Kidney tubule cell (primary cell): ENCODE data around the gene CRMP1.
"Not testable (repeated sequence)": the region's sequence is repeated elsewhere in the genome, so short reads cannot be mapped to it uniquely, and the experiment has no call there.

ENCODE experiments used
- DNase-seq: peaks from one replicate; pipeline ENCODE4 v3.0.0-alpha.2; 2018; ENCODE audit warnings: low spot score

CRMP1 gene

DNA sequence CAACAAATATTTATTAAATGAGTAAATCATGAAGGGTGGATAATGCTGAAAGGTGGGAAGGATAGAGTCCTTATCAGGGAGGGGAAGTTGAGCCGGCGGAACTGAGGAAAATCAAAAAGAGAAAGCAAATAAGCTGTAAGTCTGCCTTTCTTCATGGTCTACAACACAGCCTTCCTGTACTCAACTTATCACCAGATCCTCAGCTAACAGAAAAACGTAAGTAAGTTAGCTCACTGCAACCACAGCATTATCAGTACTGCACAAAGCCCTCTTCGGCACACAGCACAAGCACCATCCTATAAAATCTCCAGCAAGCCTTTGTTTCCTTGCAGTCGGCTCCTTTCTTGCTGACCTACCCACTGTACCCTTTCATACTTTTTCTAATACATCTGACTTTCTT, 70.3 kb downstream of the CRMP1 start:
- no peak for DNase-seq

DNA sequence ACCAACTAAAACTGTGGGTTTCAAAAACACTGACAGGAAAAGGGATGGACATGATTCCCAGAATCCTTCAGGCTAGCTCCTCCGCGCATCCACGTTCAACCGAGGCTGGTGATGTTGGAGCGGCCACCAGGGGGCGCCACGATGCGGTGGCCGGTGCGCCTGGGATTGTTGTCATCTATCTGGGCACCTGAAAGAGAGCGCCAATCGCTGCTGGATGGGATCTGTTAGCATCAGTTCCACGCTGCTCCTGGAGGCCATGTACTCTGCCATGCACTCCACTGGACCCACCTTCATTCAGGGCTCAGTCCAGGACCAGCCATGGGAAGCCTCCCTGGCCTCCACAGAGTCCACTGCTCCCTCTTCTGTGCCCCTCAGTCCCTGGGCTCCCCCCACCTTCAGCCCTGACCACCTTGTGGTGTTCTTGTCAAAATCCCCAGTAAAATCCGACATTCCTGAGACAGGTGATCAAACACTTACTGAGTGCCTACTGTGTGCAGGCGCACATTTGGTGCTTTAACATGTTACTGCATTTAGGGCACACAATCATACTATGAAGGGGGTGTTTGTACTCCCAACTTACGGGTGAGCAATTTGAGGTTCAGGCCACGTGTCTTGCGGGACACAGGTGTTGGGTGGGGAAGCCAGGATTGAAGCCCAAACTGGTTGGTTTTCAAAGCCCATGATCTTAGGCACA, 71.1 kb downstream of the CRMP1 start:
- DNase-seq, result no peak

DNA sequence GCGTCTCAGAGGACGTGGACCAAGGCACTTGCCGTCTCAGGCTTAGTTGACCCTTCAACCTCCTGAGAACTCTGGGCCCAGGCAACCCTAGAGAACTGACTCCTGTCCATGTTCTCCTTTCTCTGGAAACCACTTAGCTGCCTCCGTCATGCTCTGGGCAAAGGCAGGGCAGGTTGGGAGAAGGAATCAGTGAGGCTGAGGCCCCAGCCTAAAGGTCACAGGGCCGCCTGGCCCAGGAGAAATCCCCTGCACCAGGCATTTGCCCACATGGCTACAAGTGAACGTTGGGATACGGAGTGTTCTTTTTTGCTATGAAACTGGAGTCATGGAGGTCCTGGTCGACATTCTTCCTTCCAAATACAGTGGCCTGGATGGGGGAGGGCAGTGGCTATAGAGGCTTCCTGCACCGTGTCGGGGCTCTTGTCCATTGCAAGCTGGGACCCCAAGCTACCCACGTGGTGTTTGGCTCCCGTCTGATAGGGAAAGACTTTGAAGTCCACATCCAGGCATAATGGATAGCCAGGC, 76.0 kb downstream of the CRMP1 start:
- DNase-seq, result no peak

DNA sequence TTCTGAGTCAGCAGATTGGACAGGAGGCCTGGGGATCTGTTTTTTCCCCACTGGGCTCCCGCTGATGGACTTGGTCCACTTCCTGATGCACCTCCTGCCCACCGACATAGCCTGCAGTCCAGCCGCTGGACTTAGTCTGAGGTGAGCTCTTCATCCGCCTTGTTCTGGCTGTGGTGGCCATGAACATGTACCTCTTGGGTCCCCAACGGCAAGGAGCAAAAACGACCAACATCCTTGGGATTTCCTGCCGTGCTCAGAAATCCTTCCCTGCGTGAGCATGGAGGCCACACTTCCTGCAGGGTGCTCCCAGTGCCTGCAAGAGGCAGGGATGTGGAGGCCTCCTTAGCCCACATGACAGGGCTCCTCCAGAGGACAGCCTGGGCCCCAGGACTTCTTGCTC, 76.8 kb downstream of the CRMP1 start:
- no peak for DNase-seq

DNA sequence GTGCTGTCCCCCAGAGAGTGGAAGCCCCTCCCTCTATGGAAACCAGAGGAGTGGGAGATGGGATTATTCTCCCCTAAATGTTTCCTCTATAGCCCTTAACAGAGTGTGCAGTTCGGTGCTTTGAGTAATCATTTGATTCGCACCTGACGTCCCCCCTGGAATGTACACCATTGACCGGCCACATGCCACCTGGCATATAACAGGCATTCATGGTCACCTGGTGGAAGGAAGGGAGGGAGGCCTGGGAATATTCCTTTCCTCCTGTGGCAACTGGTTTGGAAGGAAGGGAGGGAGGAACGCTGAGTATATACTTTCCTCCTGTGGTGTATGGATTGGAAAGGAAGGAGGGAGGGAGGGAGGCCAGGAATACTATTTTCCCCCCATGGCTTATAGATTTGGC, 77.2 kb downstream of the CRMP1 start:
- peak; percentile 58 for DNase-seq

DNA sequence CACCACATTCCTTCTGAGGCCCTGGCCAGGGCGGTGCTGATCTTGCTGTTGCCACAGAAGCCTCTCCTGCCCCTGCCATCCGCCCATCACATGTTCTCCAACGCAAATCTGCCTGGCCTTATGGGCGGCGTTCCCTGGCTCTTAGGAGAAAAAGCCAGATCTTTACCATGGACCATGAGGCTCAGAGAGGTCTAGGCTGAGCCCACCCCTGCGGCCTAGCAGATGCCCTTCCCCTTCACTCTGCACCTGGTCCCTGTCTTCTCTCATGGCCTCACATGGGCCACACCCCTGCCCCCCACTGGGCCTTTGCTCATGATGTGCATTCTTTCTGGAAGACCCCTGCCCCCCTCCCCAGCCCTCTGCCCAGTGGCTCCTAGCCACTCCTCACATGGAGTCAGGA, 78.5 kb downstream of the CRMP1 start:
- DNase-seq, result no peak

DNA sequence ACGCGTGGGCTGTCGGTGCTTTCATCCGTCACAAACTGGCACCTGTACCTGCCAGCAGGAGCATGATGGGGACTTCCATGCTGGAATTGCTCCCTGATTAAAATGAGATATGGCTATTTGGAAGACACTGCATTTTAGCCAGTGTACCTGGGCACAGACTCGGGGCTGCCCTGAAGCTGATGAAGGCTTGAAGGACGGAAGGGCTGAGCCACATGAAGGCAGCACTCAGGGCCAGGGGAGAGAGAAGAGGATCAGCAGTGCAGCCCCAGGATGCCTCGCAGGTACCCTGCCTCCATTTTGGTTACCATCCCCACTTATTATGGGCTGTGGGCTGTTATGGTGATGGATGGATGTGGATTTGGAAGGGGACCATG, 79.0 kb downstream of the CRMP1 start:
- DNase-seq, result no peak

DNA sequence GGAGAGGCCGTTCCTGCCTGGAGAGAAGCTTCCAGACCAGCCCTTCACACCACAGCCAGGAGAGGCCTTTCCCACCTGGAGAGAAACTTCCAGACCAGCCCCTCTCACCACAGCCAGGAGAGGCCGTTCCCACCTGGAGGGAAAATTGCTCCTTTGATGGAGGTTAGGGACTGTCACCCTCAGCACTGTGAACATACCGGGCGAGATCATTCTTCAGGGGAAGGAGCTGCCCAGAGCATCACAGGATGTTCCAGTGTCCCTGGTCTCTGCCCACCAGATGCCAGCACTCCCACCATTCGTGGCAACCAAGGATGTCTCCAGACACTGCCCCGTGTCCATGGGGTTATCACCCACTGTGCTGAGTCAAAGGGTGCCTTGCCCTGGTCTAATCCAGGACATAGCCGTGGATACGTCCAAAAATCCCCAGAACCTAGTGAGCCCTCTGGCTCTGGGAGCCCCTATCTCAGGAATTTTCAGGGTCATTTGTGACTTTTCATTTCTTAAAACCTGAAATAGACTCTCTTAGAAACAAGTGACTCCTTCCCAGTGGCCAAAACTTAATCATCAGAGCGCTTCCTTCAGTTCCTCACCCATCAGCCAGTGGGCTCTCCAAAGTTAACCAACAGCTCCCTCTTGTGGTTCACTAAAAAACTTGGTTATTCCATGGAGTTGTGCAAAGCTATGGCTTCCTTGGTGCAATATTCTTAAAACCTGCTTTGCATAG, 80.2 kb downstream of the CRMP1 start:
- peak; percentile 72 for DNase-seq

DNA sequence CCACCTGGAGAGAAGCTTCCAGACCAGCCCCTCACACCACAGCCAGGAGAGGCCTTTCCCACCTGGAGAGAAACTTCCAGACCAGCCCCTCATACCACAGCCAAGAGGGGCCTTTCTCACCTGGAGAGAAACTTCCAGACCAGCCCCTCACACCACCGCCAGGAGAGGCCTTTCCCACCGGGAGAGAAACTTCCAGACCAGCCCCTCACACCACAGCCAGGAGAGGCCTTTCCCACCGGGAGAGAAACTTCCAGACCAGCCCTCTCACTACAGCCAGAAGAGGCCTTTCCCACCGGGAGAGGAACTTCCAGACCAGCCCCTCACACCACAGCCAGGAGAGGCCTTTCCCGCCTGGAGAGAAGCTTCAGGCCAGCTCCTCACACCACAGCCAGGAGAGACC, 80.8 kb downstream of the CRMP1 start:
- not testable (repeated sequence) for DNase-seq

DNA sequence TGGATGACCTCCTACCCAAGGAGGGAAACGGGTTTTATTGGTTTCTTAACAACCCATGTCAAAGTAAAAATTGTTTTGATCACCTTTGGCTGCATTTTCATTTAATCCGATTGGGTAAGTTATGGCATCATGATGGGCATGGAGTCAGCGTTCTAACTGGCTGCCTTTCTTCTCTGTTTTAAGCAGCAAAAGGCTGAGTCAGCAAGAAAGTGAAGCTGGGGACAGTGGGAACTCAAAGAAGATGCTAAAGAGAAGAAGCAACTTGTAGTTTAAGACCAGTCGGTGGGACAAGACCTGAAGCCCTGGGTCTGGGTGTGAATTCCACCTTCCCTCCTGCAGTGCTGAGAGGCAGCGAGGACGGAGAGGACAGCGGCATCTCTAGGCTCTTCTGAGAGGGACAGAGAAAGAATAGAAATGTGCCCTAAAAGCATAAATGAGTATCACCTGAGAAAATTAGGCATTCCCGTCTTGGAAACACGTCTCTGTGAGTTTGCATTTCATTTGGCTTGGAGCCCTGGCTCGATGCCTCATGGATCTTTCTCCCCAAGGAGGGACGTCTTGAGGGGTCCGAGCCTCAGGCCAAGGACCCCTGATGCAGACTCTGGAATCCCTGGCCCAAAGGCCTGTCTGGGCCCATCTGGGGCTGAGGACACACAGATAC, 82.0 kb downstream of the CRMP1 start:
- no peak for DNase-seq

DNA sequence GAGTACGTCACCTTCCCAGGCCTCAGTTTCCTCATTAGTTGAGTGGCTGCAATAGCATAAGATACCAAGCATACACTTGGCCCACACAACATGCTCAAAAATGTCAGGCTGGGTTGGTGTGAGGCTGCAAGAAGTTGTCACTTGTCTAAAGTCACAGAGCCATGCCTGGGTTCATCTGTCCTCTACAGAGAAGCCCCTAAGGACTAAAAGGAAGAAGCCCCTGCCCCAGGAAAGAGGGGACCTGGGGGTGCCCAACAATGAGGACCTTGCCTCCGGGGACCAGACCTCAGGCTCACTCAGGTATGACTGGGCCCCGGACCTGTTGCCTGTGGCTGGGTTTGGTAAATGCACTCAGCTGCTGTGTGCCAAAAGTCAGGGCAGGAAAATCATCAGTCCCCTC, 82.7 kb downstream of the CRMP1 start:
- DNase-seq, result no peak

DNA sequence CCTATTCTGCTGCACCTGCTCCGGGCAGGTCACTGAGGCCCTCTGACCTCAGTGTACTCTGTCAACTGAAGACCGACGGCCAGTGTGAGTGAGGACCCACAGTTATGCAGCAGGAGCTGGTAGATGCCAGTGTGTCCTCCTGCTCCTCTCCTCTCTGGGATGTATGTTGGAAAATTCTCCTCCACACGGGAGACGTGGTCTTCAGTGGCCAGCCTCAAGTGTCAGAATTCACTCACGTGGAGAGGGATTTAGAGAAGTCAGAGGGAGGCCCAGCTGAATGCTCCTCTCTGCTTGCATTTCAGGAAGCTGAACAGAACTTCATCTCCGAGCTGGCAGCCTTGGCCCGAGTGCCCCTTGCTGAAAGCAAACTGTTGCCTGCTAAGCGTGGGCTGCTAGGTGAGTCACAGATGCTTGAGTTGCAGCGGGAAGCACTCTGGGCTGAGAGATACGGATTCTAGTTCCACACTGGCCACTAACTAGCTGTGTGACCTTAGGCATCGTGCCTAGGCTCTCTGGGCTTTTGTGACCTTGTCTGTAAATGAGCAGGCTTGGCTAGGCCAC, 83.6 kb downstream of the CRMP1 start:
- DNase-seq, result no peak

DNA sequence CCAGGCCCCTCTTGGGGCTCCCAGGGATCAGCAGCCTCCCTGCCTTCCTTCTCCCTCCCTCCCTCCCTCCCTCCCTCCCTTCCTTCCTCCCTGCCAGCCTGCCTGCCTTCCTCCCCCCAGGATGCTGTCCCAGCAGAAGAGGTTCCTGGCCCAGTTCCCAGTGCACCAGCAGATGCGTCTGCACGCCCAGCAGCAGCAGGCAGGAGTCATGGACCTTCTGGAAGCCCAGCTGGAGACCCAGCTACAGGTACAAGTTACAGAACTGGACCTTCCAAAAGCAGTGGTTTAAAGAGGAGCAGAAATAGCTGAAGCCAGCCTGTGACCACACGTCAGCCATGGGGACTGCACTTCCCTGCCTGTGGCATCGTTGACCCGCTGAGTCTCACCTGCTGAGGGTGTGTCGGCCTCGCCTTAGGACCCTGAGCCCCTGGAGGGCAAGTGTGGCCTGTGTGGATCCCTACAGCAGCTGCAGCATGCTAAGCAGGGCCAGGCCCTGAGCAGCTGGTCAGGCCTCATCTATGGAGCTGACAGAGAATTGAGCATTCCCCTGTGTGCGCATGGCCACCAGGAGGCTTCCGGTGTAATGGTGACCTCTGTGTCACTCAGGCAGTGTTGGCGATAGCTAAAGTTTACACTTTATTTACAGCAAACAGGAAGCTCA, 84.7 kb downstream of the CRMP1 start:
- DNase-seq, result peak; percentile 12

DNA sequence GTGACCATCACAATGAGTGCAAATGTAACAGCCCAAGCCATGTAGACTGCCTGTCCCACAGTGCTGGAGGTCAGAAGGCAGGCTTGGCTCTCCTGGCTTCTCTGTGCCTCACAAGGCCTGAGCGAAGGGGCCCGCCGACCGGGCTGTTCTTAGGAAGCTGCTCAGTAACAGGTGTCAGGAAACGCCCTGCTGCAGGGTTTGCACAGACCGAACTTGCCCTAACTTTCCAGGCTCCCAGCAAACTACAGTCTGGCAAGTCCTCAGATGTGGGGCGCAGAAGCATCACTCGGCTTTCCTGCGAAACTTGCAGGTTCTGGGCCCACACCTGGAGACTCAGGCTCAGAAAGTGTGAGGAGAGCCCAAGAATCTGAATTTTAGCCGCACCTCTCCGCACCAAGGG, 87.6 kb downstream of the CRMP1 start:
- no peak for DNase-seq

DNA sequence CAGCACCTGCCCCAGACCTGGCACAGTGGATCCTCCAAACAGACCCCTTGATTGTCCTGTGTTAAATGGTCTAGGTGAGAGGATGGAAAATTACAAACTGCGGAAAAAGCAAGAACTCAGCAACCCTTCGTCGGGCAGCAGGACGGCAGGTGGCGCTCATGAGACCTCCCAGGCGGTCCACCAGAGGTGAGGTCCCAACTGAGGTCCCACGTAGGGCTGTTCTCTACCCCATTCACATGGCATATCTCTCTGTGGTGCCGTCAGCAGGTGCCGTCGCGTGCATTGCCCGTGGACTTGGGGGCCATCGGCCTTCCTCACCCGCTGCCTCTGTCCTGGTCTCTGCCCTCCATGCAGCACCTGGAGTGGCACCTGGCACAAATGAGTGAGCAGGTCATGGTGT, 88.2 kb downstream of the CRMP1 start:
- no peak for DNase-seq

DNA sequence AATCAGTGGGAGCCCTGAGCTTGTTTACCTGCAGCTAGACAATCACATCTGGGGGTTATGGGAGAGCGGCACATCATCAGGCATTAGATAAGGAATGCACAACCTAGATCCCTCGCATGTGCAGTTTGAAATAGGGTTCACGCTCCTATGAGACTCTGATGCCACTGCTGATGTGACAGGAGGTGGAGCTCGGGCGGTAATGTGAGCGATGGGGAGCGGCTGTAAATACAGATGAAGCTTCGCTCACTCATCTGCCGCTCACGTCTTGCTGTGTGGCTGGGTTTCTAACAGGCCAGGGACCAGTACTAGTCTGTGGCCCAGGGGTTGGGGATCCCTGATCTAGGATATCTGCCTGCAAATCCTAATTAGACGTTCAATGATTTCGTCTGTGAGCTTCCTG, 90.3 kb downstream of the CRMP1 start:
- no peak for DNase-seq

DNA sequence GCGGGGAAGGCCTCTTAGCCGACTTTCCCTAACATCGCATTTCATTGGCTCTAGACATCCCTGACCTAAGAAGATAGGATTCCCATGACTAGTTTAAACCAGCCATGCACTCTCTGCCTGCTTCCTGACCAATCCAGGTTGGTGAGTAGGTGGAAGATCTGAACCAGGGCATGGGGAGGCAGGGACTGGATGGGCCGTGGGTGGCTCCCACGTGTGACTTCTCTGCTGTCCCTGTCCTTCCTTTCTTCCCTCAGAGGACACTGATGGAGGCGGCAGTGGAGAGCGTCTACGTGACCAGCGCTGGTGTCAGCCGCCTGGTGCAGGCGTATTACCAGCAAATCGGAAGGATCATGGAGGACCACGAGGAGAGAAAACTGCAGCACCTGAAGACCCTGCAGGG, 91.2 kb downstream of the CRMP1 start:
- no peak for DNase-seq

DNA sequence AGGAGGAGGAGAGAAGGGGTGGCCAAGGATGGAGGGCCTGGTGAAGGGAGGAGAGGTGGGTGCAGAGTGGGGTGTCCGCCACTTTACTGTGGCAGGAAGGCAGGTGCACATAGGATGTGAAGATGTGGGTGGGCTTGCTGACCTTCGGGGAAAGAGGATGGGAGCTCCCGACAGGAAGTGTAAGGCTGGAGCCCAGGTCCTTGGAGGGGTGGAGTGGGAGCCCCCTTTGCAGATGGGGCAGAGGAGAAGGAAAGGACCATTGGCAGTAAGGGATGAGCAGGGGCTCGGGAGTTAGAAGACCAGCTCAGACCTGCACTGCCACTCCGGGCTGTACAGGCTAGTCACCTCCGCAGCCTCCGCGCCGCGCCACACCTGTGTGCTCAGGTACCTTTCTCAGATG, 92.4 kb downstream of the CRMP1 start:
- no peak for DNase-seq

DNA sequence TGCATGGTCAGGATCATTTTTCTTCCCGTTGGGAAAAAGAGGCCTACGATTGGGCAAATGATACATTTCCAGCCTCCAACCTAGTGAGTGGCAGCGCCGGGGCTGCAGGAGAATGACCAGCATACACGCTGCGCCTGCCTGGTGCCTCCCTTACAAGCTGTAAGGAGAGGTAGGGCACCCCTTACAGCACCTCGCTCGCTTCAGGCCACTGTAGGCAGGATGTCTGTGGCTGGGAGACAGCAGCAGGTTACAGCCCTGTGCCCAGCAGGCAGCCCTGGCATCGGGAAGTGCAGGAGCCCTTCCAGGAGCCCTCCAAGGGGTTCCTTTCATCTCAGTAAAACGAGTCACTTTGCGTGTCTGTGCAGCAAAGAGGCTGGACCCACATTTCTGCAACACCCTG, 93.5 kb downstream of the CRMP1 start:
- no peak for DNase-seq

DNA sequence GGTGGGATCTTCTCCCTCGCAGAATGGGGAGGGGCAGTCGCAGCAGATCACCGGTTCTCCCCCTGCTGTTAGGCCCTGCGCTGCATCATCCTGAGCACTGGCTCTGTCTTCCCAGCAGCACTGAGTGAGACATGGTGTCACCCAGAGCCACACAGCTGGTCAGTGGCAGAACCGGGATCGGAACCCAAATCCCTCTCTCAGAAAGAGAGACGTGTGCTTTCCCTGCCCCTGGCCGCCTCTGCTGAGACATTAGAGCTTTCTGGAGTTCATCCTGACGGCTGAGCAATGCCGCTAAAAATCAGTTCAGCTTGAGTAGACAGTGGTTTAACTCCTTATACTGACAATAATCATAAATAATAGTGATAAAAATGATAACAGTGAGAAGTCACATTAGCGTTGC, 93.9 kb downstream of the CRMP1 start:
- no peak for DNase-seq

DNA sequence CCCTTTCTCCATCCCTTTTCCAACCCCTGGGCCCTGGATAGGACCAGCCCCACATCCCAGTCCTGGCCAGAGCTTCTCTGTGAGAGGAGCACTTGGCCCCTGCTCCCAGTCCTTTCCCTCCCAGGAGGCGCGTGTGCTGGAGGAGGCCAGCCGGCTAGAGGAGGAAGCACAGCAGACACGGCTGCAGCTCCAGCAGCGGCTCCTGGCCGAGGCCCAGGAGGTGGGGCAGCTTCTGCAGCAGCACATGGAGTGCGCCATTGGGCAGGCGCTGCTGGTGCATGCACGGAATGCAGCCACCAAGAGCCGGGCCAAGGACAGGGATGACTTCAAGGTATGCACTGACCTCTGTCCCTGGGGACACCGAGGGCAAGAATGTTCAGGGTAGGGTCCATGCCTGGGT, 94.4 kb downstream of the CRMP1 start:
- DNase-seq, result peak; percentile 35

DNA sequence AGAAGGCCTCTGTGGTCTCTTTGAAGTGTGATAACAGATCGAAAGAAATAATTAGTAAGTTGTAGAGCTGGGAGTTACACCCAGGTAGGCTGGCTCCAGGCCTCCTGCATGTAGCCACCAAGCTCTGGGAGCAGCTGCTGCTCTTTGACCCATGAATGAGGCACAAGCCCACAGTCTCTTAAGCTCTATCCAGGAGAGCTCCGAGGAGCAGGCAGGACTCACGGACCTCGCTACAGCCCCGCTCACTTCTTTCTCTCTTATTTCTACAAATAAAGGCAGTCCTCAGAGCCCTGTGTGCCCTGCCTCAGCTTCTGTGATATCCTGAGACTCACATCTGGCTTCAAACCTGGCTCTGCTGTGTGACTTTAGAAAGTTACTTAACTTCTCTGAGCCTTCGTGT, 95.0 kb downstream of the CRMP1 start:
- DNase-seq, result no peak
